Activated T-cell treated with anti-CD3 and anti-CD28 coated beads, Interleukin-2, amount 50 U/mL, for 4 hours (primary cell): ENCODE data around the gene ENTPD8. TPM values are rescaled to one million over a fixed set of nuclear protein-coding genes. Genes with fewer than 3 reads are reported as not detected.

Source experiments
- ATAC-seq, 2 donors: fragments of 200-7000 bp; cut with Tn5 transposase; one replicate each; pipeline ENCODE4 v1.10.0; 2021
- DNase-seq: peaks from one replicate; pipeline ENCODE4 v3.0.0-alpha.2; 2020
- H3K27me3 Mint-ChIP-seq: one replicate; pipeline ENCODE4 v1.8.0; 2021; ENCODE audit warnings: low read depth, mixed read lengths
- H3K36me3 Mint-ChIP-seq: one replicate; pipeline ENCODE4 v1.8.0; 2022; ENCODE audit warnings: mixed read lengths; ENCODE audit not compliant: insufficient read depth
- H3K4me1 Mint-ChIP-seq: one replicate; pipeline ENCODE4 v1.8.0; 2021; ENCODE audit warnings: low read depth, mixed read lengths
- H3K4me3 Mint-ChIP-seq: one replicate; pipeline ENCODE4 v1.8.0; 2021; ENCODE audit warnings: mild to moderate bottlenecking, moderate library complexity, mixed read lengths
- H3K9me3 Mint-ChIP-seq: one replicate; pipeline ENCODE4 v1.8.0; 2021; ENCODE audit warnings: mixed read lengths
- total RNA-seq, 3 donors: library from RNA; stranded (reverse); gene quantifications; one replicate each; pipeline ENCODE4 v1.2.1, GENCODE V29; 2021

Gene ENTPD8
- not detected for total RNA-seq

- ATAC-seq (peak; percentile 22 to 28), DNase-seq (no peak)
- Mint-ChIP-seq H3K27me3 (peaks cover 16% of the 10 kb centered on the region), H3K9me3 (no peaks in the 10 kb centered on the region), H3K36me3 (no peaks in the 10 kb centered on the region), H3K4me1 (peaks cover 13% of the 10 kb centered on the region), H3K4me3 (peak within 1 kb of the TSS; percentile 59)
These were observed at the start of gene ENTPD8 for GRCh38 chr9:137441289-137441934. TSS of gene ENTPD8 (minus strand) at chr9:137441357. CDS start at chr9:137438285, 3,072 bp downstream.

GRCh38 chr9:137490532-137491186 is 49.5 kb upstream of the ENTPD8 start:
- ATAC-seq, result no peak

GRCh38 chr9:137488906-137489305 is 47.7 kb upstream of the ENTPD8 start:
- Mint-ChIP-seq H3K9me3 (no peaks in the 10 kb centered on the region), H3K36me3 (no peaks in the 10 kb centered on the region), H3K4me1 (peaks cover 3% of the 10 kb centered on the region), H3K4me3 (no peak overlapping the region), H3K27me3 (no peaks in the 10 kb centered on the region)
- ATAC-seq (no peak), DNase-seq (no peak)

More at GRCh38 chr9:137490532-137491186, 49.5 kb upstream of the ENTPD8 start:
- Mint-ChIP-seq H3K9me3 (no peaks in the 10 kb centered on the region), H3K4me3 (no peak overlapping the region), H3K4me1 (peaks cover 8% of the 10 kb centered on the region), H3K27me3 (no peaks in the 10 kb centered on the region), H3K36me3 (no peaks in the 10 kb centered on the region)
- DNase-seq, result no peak

GRCh38 chr9:137488327-137488653 is 47.1 kb upstream of the ENTPD8 start:
- Mint-ChIP-seq H3K36me3 (no peaks in the 10 kb centered on the region), H3K4me1 (peaks cover 3% of the 10 kb centered on the region)
- no peak for ATAC-seq

GRCh38 chr9:137487454-137488326 is 46.5 kb upstream of the ENTPD8 start:
- no peak overlapping the region for H3K4me3 Mint-ChIP-seq
- no peaks in the 10 kb centered on the region for H3K27me3 Mint-ChIP-seq
- H3K36me3 Mint-ChIP-seq, result no peaks in the 10 kb centered on the region
- DNase-seq (no peak), ATAC-seq (no peak)
- no peaks in the 10 kb centered on the region for H3K9me3 Mint-ChIP-seq
- H3K4me1 Mint-ChIP-seq, result peaks cover 3% of the 10 kb centered on the region

More at GRCh38 chr9:137488327-137488653, 47.1 kb upstream of the ENTPD8 start:
- Mint-ChIP-seq H3K9me3 (no peaks in the 10 kb centered on the region), H3K27me3 (no peaks in the 10 kb centered on the region), H3K4me3 (no peak overlapping the region)
- no peak for DNase-seq

GRCh38 chr9:137486545-137487453 is 45.6 kb upstream of the ENTPD8 start:
- Mint-ChIP-seq H3K9me3 (no peaks in the 10 kb centered on the region), H3K27me3 (no peaks in the 10 kb centered on the region), H3K36me3 (no peaks in the 10 kb centered on the region), H3K4me3 (no peak overlapping the region), H3K4me1 (peaks cover 9% of the 10 kb centered on the region)
- DNase-seq, result no peak
- no peak for ATAC-seq

GRCh38 chr9:137486141-137486490 is 45.0 kb upstream of the ENTPD8 start:
- ATAC-seq (no peak), DNase-seq (no peak)
- H3K9me3 Mint-ChIP-seq, result no peaks in the 10 kb centered on the region
- no peaks in the 10 kb centered on the region for H3K36me3 Mint-ChIP-seq
- H3K4me3 Mint-ChIP-seq, result no peak overlapping the region
- H3K4me1 Mint-ChIP-seq, result peaks cover 10% of the 10 kb centered on the region
- no peaks in the 10 kb centered on the region for H3K27me3 Mint-ChIP-seq

GRCh38 chr9:137485343-137486140 is 44.4 kb upstream of the ENTPD8 start:
- Mint-ChIP-seq H3K4me3 (no peak overlapping the region), H3K27me3 (no peaks in the 10 kb centered on the region)

GRCh38 chr9:137484551-137485315 is 43.6 kb upstream of the ENTPD8 start:
- ATAC-seq, result no peak
- no peaks in the 10 kb centered on the region for H3K9me3 Mint-ChIP-seq

More at GRCh38 chr9:137485343-137486140, 44.4 kb upstream of the ENTPD8 start:
- ATAC-seq (no peak), DNase-seq (no peak)
- H3K9me3 Mint-ChIP-seq, result no peaks in the 10 kb centered on the region
- H3K36me3 Mint-ChIP-seq, result no peaks in the 10 kb centered on the region
- peaks cover 9% of the 10 kb centered on the region for H3K4me1 Mint-ChIP-seq

GRCh38 chr9:137482094-137482781 is 41.1 kb upstream of the ENTPD8 start:
- no peak for ATAC-seq
- no peak overlapping the region for H3K4me3 Mint-ChIP-seq
- no peaks in the 10 kb centered on the region for H3K27me3 Mint-ChIP-seq

More at GRCh38 chr9:137484551-137485315, 43.6 kb upstream of the ENTPD8 start:
- peaks cover 9% of the 10 kb centered on the region for H3K4me1 Mint-ChIP-seq
- H3K27me3 Mint-ChIP-seq, result no peaks in the 10 kb centered on the region
- H3K36me3 Mint-ChIP-seq, result no peaks in the 10 kb centered on the region
- no peak overlapping the region for H3K4me3 Mint-ChIP-seq
- DNase-seq, result no peak

GRCh38 chr9:137480686-137481683 is 39.8 kb upstream of the ENTPD8 start:
- H3K27me3 Mint-ChIP-seq, result no peaks in the 10 kb centered on the region
- peaks cover 9% of the 10 kb centered on the region for H3K4me1 Mint-ChIP-seq
- peaks cover under 1% of the 10 kb centered on the region for H3K36me3 Mint-ChIP-seq
- ATAC-seq (no peak), DNase-seq (no peak)
- no peak overlapping the region for H3K4me3 Mint-ChIP-seq
- H3K9me3 Mint-ChIP-seq, result peaks cover 4% of the 10 kb centered on the region

More at GRCh38 chr9:137482094-137482781, 41.1 kb upstream of the ENTPD8 start:
- H3K4me1 Mint-ChIP-seq, result peaks cover 9% of the 10 kb centered on the region
- H3K9me3 Mint-ChIP-seq, result no peaks in the 10 kb centered on the region
- H3K36me3 Mint-ChIP-seq, result no peaks in the 10 kb centered on the region
- no peak for DNase-seq
